Natural killer cell treated with Interleukin-12 subunit alpha and Interleukin-12 subunit beta and Interleukin-15 and Interleukin-18, amount 100 ng/mL, for 72 hours (primary cell): ENCODE data around the gene CBY3. TPM values are rescaled to one million over a fixed set of nuclear protein-coding genes. Genes with fewer than 3 reads are reported as not detected.
"Not testable (repeated sequence)": the region's sequence is repeated elsewhere in the genome, so short reads cannot be mapped to it uniquely, and the experiment has no call there.

Experiments
- ATAC-seq, 2 donors: fragments of 150-1000 bp; cut with Tn5 transposase in 1 of 2; sonication (Bioruptor Pico), chemical (Tn5 transposase) in 1 of 2; 2 replicates each; pipeline ENCODE4 v1.10.0; 2021
- DNase-seq: peaks from one replicate; pipeline ENCODE4 v3.0.0; 2022; ENCODE audit warnings: low spot score
- H3K27ac Mint-ChIP-seq, 2 donors: 1 replicate in 1 of 2; 2 replicates in 1 of 2; pipeline ENCODE4 v1.8.0; 2022; ENCODE audit warnings: mixed read lengths in 2 of 2, mild to moderate bottlenecking in 1 of 2, moderate library complexity in 1 of 2
- H3K27me3 Mint-ChIP-seq, 2 donors: 1 replicate in 1 of 2; 2 replicates in 1 of 2; pipeline ENCODE4 v1.8.0; 2022; ENCODE audit warnings: mixed read lengths in 2 of 2
- H3K36me3 Mint-ChIP-seq: one replicate; pipeline ENCODE4 v1.8.0; 2022; ENCODE audit warnings: mixed read lengths
- H3K4me1 Mint-ChIP-seq, 2 donors: 1 replicate in 1 of 2; 2 replicates in 1 of 2; pipeline ENCODE4 v1.8.0; 2022; ENCODE audit warnings: low read depth in 2 of 2, mixed read lengths in 2 of 2, mild to moderate bottlenecking in 1 of 2
- H3K4me3 Mint-ChIP-seq: one replicate; pipeline ENCODE4 v1.8.0; 2022; ENCODE audit warnings: mixed read lengths
- H3K9me3 Mint-ChIP-seq: 2 replicates; pipeline ENCODE4 v1.8.0; 2022; ENCODE audit warnings: mixed read lengths
- total RNA-seq, 2 donors: library from RNA; stranded (reverse); gene quantifications; one replicate each; pipeline ENCODE4 v1.2.3, GENCODE V29; 2022

CBY3 gene
- total RNA-seq, 2 donors from 2014 or later: 1.6 TPM; not detected in 1

DNA sequence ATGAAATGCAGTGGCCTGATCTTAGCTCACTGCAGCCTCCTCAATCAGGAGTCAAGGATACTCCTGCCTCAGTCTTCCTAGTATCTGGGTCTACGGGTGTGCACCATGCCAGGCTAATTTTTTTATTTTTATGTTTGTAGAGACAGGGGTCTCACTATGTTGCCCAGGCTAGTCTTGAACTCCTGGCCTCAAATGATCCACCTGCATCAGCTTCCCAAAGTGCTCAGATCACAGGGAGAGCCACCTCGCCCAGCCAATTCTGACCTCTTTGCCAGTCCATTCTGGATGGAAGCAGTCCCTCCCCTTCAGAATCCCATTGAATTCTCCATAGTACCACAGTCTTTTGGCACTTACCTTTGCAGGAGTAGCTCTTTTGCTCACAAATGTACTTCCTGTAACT lies 16.3 kb upstream of the CBY3 start:
- Mint-ChIP-seq H3K36me3 (peaks cover 12% of the 10 kb centered on the region), H3K9me3 (no peaks in the 10 kb centered on the region), H3K4me1 (peaks cover 27 to 40% of the 10 kb centered on the region in 2 donors), H3K27ac (peak overlapping the region; percentile 98 to 99), H3K27me3 (no peaks in the 10 kb centered on the region), H3K4me3 (peak overlapping the region; percentile 97)
- DNase-seq: no peak
- no peak for ATAC-seq

DNA sequence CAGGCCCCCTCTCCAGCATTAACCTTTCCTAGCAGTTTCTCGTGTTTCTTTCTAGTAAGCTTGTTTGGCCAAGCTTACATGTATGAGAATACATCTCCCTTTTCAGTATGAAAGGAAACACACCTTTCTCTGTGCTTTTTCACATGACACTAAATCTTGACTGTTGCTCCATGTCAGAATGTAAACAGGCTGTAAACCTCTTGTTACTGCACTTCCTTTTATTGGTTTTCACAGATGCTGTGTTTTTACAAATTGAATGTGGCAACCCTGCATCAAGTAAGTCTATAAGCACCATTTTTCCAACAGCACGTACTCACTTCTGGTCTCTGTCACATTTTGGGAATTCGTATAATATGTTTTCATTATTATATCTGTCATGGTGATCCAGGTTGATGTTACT lies 15.8 kb upstream of the CBY3 start:
- Mint-ChIP-seq H3K36me3 (peaks cover 12% of the 10 kb centered on the region), H3K27ac (peak overlapping the region; percentile 98 to 99), H3K9me3 (no peaks in the 10 kb centered on the region), H3K4me3 (peak overlapping the region; percentile 12), H3K27me3 (no peaks in the 10 kb centered on the region), H3K4me1 (peaks cover 25 to 39% of the 10 kb centered on the region in 2 donors)
- no peak for DNase-seq
- ATAC-seq: no peak

DNA sequence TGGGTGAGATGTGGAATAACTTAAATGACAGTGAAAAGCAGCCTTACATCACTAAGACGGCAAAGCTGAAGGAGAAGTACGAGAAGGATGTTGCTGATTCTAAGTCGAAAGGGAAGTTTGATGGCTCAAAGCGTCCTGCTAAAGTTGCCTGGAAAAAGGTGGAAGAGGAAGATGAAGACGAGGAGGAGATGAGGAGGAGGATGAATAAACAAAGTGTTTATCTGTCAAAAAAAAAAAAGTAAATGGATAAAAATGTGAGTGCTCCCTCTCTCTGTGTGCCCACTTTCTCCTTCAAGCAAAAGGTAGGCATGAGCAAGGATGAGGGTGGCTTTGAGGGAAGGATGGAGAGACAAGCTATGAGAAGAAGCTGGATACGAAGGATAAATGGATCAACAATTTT lies 13.7 kb upstream of the CBY3 start:
- Mint-ChIP-seq H3K27me3 (no peaks in the 10 kb centered on the region), H3K27ac (peak overlapping the region in 1 of 2 donors; percentile 3), H3K4me3 (no peak overlapping the region), H3K4me1 (peaks cover 16 to 26% of the 10 kb centered on the region in 2 donors), H3K36me3 (peaks cover 4% of the 10 kb centered on the region), H3K9me3 (no peaks in the 10 kb centered on the region)
- ATAC-seq: no peak
- no peak for DNase-seq

DNA sequence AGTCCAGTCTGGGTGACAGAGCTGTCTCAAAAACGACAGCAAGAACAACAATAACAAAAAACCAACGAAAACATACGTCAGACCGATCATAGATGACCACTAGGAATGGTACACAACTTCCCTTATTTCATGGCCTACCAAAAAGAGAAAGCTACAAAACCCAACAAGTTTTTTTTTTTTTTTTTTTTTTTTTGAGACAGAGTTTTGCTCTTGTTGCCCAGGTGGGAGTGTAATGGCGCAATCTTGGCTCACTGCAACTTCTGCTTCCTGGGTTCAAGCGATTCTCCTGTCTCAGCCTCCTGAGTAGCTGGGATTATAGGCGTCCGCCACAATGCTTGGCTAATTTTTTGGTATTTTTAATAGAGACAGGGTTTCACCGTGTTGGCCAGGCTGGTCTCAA lies 8.4 kb upstream of the CBY3 start:
- not testable (repeated sequence) for DNase-seq, H3K27ac Mint-ChIP-seq, H3K4me1 Mint-ChIP-seq

DNA sequence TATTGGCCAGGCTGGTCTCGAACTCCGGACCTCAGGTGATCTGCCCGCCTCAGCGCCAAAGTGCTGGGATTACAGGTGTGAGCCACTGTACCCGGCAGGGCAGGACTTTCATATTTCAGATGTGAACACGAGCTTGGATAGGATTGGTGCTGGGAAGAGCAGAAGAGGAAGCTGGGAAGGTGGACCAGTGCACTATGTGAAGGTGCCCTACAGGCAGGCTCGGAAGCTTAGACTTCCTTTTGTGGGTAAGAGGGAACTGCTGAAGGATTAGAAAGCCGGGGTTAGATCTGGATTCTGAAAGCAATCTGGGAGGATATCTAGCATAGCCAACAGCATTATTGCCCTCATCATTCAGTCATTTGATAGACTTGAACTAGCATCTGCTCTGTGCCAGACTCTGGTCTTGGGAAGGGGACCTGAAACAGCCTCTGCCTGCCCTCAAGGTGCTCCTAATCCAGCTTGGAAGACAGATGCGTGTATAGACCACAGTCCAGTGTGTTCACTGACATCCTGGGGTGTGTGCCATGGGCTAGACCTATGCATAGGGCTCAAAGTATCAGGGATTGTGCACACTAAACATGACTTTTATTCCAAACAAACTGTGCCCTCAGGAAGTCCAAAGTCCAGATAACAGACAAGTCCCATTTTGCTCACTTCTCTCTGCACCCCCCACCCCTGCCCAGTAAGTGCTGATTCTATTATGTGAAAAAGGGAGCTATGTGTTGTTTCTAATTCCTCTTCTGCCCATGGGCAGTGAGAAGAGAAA lies 637 bp downstream of the CBY3 start:
- Mint-ChIP-seq H3K9me3 (no peaks in the 10 kb centered on the region), H3K27me3 (no peaks in the 10 kb centered on the region), H3K36me3 (no peaks in the 10 kb centered on the region), H3K4me1 (peaks cover 19 to 20% of the 10 kb centered on the region in 2 donors), H3K4me3 (peak overlapping the region; percentile 98), H3K27ac (peak overlapping the region; percentile 90 to 98)
- no peak for DNase-seq
- ATAC-seq: no peak

More for the DNA sequence above, 8.4 kb upstream of the CBY3 start:
- not testable (repeated sequence) for H3K27me3 Mint-ChIP-seq, ATAC-seq, H3K9me3 Mint-ChIP-seq, H3K4me3 Mint-ChIP-seq, H3K36me3 Mint-ChIP-seq

DNA sequence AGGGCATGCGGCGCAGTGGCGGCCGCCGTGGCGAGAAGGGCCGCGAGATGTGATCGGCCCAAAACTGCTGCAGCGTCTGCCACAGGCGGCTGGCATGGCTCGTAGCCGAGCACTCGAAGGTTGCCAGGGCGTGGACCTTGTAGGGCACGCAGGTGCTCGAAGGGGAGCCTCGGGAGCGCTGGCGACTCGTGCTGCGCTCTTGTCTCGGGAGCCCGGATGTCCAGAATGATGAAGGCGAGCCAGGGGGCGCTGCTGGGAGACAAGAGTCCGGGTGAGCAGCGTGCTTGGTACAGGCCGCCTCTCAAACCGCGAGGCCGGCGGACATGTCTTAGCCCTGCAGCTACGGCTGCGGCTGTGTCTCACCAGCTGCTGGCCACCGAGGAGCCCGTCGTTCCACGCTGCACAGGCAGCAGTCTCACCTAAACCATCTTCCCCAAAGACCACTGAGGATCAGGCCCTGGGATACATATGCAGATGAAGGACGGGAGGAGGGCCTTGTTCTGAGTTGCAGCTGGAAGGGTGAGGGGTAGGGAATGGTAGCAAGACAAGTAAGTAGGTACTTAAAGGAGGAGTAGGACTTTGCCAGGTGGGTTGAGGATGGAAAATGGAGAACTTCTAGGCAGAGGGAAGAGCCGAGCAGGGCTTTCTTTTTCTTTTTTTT lies 1.7 kb downstream of the CBY3 start:
- ATAC-seq: peak; percentile 71 to 72
- Mint-ChIP-seq H3K4me3 (peak overlapping the region; percentile 98), H3K4me1 (peaks cover 19 to 20% of the 10 kb centered on the region in 2 donors)

DNA sequence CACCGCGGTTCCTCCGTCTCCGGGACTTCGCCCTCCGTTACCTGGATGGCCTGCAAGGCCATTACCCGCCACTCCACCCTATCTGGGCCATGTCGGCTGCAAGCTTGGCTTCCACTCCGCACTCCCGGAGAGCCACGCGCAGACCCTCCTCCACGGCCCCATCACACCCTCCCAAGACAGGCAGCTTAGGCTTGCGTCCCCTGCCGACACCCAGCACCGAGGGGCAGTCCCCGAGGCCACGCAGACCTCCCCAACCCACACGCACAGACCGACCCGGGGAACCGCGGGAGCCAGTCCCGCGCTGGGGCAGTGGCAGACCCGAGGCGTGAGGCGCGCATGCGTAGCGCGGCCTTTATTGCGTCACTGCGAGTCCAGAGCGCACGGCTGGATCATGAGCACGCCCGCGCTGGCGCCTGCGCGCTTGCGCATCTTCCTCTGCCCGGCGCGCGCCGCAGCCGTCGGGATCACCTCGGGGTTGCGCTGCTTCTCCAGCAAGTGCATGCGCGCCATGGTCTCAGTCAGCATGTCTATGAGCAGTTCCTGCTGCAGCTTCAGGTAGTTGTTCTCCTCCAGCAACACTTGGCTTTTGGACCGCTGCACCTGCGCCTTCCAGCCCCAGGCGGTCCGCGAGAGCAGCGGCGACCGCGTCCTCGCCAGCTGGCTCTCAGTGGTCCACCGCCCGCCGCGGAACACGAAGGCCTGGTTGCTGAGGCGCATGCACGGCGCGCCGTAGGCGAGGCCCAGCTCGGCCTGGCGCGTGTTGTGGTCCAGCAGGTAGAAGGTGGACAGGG lies 2.4 kb downstream of the CBY3 start:
- no peaks in the 10 kb centered on the region for H3K36me3 Mint-ChIP-seq
- peak overlapping the region; percentile 90 to 98 for H3K27ac Mint-ChIP-seq
- peaks cover 19 to 20% of the 10 kb centered on the region in 2 donors for H3K4me1 Mint-ChIP-seq
- ATAC-seq (peak; percentile 95 to 96), DNase-seq (peak; percentile 97)
- no peaks in the 10 kb centered on the region for H3K27me3 Mint-ChIP-seq
- no peaks in the 10 kb centered on the region for H3K9me3 Mint-ChIP-seq
- peak overlapping the region; percentile 98 for H3K4me3 Mint-ChIP-seq

More for the DNA sequence above, 1.7 kb downstream of the CBY3 start:
- peak; percentile 86 for DNase-seq
- Mint-ChIP-seq H3K27ac (peak overlapping the region; percentile 90 to 98), H3K27me3 (no peaks in the 10 kb centered on the region), H3K9me3 (no peaks in the 10 kb centered on the region), H3K36me3 (no peaks in the 10 kb centered on the region)

DNA sequence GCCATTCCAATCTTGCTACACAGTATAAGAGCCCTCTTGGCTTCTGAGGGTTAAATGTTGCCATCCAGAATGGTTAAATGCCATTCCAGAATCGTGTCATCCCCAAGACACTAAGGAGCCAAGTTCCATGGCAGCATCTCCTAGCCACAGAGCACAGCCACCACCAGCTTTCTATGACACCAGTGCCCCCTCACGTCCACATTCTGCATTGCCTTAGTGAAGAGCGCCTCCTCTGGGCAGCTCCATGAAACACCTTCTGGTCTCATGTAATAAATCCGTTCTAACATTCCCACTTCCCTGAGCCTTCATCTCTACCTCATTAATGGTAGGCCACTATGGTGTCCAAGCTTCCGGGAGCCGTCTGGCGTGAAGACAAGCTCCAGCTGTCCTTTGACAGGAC lies 12.4 kb downstream of the CBY3 start:
- no peaks in the 10 kb centered on the region for H3K36me3 Mint-ChIP-seq
- no peaks in the 10 kb centered on the region for H3K9me3 Mint-ChIP-seq
- no peaks in the 10 kb centered on the region for H3K27me3 Mint-ChIP-seq
- ATAC-seq (peak; percentile 69 to 71), DNase-seq (no peak)
- no peaks in the 10 kb centered on the region for H3K4me1 Mint-ChIP-seq
- no peak overlapping the region for H3K4me3 Mint-ChIP-seq
- H3K27ac Mint-ChIP-seq: no peak overlapping the region

DNA sequence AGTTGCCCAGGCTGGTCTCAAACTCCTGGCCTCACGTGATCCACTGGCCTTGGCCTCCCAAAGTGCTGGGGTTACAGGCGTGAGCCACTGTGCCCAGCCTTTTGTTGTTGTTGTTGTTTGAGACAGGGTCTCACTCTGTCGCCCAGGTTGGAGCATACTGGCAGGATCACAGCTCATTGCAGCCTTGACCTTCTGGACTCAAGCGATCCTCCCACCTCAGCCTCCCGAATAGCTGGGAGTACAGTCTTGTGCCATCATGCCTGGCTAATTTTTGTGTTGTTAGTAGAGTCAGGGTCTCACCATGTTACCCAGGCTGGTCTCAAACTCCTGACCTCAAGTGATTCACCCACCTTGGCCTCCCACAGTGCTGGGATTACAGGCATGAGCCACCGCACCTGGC lies 19.2 kb downstream of the CBY3 start:
- not testable (repeated sequence) for H3K4me3 Mint-ChIP-seq, DNase-seq, H3K9me3 Mint-ChIP-seq, H3K27ac Mint-ChIP-seq, H3K27me3 Mint-ChIP-seq, H3K36me3 Mint-ChIP-seq, ATAC-seq, H3K4me1 Mint-ChIP-seq

DNA sequence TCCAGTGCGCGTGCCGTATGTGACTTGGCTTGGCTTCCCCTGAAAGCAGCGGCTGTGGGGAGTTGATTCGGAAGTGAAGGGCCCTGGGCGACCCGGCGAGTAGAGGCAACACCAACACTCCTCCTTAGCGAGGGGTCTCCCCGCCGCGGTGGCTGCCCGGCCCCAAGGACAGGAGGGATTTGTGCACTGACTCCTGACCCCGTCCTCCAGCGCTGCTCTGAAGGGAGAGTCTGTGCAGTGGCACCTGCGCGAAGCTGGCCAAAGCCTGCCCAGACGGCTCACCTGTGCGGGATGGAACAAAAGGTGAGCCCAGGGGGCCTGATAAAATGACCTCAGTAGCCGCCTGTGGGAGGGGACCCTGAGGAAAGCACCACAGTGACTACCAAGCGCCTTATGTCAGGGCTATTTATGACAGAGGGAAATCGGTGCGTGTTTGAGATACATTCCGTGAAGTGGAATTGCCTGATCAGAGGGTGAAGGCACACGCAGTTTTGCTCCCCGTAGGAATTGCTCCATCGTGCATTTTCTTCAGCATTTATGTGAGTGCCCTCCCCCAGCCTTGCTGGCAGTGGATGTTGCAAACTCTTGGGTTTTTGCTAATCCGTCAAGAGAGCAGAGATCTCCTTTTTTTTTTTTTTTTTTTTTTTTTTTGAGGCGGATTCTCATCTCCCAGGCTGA lies 22.5 kb downstream of the CBY3 start:
- DNase-seq, H3K4me1 Mint-ChIP-seq, H3K36me3 Mint-ChIP-seq, H3K9me3 Mint-ChIP-seq, H3K27ac Mint-ChIP-seq, H3K27me3 Mint-ChIP-seq: not testable (repeated sequence)
- ATAC-seq: peak in 1 of 2 donors; percentile 78
- peak overlapping the region; percentile 67 for H3K4me3 Mint-ChIP-seq

DNA sequence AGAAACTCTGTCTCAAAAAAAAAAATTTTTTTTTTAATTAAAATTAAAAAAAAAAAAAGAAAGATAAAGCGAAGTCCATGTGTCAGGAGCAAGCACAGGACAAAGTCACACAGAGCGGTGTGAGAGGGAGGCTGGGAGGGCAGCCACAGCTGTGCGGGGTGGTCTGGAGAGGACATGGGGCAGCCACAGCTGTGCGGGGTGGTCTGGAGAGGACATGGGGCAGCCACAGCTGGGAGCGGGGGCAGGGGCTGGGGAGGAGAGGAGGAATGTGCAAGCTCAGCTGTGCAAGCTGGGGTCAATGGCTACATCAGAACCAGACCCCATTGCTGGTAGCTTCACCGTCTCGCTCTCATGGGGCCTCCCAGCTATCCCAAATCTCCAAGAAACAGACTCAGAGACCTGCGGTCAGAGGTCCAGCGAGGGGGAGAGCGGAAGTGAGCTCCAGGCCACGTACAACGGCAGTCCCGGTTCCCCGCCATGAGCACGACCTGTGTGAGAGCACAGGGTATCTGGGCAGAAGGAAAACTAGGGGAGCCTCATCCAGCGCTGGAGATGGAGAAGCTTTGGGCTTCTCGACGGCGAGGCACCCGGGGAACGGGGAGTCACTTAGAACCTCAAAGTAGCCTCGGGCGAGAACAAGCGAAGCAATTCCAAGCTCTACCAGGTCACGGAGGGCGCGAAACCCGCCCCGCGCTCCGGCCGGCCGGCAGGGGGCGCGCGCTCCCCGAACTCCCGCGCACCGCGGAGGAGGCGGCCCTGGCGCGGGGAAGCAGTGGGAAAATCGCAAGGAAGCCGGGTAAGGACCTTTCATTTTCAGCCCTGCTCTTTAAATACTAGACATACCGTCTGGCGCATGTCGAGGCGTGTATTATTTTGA lies 23.3 kb downstream of the CBY3 start:
- H3K4me3 Mint-ChIP-seq, DNase-seq, H3K4me1 Mint-ChIP-seq, H3K36me3 Mint-ChIP-seq, H3K27me3 Mint-ChIP-seq, H3K9me3 Mint-ChIP-seq, H3K27ac Mint-ChIP-seq: not testable (repeated sequence)
- peak; percentile 95 for ATAC-seq

DNA sequence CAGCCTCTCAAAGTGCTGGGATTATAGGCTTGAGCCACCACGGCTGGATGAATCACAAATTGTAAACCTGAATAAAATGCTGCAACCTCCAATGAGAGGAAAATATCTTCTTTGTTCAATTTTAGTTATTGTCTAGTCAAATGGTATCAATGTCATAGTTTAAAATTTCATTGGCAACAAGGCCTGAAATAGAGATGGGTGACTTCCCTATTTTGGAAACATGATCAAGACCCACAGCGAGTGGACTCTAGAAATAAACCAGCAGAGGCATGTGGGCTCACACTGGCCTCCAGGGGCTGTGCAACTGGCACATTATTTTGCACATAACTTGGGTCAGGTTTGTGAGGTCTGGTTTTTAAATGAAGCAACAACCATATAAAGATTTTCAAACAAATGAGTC lies 27.7 kb downstream of the CBY3 start:
- not testable (repeated sequence) for H3K27ac Mint-ChIP-seq, H3K36me3 Mint-ChIP-seq, H3K27me3 Mint-ChIP-seq, H3K9me3 Mint-ChIP-seq, H3K4me1 Mint-ChIP-seq, DNase-seq, H3K4me3 Mint-ChIP-seq, ATAC-seq

DNA sequence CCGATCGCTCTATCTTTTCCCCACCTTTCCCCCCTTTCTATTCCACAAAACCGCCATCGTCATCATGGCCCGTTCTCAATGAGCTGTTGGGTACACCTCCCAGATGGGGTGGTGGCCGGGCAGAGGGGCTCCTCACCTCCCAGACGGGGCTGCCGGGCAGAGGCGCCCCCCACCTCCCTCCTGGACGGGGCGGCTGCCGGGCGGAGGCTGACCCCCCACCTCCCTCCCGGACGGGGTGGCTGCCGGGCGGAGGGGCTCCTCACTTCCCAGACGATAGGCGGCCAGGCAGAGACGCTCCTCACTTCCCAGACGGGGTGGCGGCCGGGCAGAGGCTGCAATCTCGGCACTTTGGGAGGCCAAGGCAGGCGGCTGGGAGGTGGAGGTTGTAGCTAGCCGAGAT lies 30.6 kb downstream of the CBY3 start:
- not testable (repeated sequence) for DNase-seq, H3K27ac Mint-ChIP-seq, H3K9me3 Mint-ChIP-seq, H3K4me1 Mint-ChIP-seq, H3K36me3 Mint-ChIP-seq, H3K4me3 Mint-ChIP-seq, ATAC-seq, H3K27me3 Mint-ChIP-seq
